NCI-H774 (cell line): ENCODE measurements around the gene SLC7A4.
"Not testable (repeated sequence)": the region's sequence is repeated elsewhere in the genome, so short reads cannot be mapped to it uniquely, and the experiment has no call there.

Source experiments
- DNase-seq: peaks from one replicate; lab custom pipeline; 2025; lab: John Stamatoyannopoulos, UW

SLC7A4 gene, protein sequence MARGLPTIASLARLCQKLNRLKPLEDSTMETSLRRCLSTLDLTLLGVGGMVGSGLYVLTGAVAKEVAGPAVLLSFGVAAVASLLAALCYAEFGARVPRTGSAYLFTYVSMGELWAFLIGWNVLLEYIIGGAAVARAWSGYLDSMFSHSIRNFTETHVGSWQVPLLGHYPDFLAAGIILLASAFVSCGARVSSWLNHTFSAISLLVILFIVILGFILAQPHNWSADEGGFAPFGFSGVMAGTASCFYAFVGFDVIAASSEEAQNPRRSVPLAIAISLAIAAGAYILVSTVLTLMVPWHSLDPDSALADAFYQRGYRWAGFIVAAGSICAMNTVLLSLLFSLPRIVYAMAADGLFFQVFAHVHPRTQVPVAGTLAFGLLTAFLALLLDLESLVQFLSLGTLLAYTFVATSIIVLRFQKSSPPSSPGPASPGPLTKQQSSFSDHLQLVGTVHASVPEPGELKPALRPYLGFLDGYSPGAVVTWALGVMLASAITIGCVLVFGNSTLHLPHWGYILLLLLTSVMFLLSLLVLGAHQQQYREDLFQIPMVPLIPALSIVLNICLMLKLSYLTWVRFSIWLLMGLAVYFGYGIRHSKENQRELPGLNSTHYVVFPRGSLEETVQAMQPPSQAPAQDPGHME

DNA sequence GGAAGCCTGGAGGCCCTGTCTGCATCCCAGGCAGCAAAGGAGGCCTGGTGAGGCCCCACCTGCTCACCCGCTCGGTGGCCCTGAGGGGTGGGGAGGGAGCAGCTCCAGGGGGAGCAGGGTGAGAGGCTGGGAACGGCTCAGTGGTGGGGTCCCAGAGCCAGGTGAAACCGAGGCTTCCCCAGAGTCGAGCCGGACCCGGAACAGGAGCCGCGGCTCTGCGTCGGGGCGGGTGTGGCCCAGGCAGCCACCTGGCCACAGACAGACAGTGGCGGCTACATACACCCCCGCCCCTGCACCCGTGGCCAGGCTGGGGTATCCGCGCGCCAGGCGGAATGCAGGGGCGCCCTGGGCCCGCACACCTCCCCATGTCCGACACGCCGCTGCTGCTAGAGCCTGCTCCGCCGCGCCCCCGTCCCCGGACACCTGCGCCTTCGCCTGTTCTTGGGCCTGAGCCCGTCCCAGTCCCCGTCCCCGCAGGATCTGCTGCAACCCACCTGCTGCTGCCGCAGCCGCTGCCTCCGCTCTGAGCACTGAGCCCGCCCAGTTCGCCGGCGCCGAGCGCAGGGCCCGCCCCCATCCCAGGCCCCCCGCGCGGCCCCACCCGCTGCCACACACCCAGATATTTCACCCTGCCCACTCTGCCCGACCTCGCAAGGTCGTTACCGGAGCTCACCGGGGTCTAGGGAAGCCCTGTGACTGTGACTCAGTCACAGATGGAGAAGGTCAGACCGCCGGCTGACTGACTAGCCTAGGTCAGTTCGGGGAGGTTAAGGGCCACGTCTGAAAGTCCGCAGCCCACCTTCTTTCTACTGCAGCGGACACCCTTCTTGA is at the start of gene SLC7A4:
TSS of gene SLC7A4 (minus strand) at position 525 of the 831 bp plus-strand sequence. CDS start 749 bp downstream, outside the sequence.
- DNase-seq, result no peak

DNA sequence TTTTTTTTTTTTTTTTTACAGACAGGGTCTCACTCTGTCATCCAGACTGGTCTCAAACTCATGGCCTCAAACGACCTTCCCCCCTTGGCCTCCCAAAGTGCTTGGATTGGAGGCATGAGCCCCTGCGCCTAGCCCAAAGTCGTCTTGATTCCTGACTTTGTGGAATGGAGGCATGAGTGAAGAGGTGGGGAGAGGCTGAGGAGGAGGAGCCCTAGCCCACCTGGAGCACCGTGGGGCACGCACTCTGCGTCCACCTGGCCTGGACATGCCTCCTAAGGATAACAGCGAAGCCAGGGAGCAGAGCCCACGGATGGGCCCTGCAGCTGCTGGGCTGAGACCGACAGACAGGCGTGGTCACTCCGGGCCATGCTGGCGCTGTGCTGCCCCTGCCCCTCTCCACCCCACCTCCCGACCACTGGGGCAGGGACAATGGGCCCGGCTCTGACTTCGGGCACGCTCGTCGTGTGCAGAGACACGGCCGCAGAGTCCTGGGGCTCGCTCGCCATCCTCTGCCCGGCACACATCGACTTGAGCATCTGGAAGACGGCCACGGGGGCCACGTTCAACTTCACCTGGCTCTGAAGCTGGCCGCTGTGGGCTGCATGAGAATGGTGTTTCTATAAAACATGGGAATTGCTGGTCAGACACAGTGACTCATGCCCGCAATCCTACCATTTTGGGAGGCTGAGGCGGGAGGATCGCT is 48.2 kb upstream of the SLC7A4 start:
- no peak for DNase-seq

DNA sequence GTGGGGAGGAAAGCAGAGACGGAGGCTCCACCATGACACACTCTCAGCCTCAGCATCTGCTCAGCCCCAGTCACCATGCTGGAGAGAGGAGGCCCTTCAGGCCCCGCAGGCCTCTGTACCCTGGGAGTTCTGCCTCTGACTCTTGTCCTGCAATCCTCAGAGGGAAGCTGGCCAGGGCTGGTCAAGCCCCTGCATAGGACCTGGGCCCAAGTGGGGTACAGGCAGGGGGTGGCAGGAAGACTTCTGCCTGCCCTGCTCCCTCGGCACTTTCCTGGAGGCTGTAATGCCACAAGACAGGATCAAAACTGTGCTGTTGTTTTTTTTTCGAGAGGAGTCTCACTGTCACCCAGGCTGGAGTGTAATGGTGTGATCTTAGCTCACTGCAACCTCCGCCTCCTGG is 47.1 kb upstream of the SLC7A4 start:
- no peak for DNase-seq

DNA sequence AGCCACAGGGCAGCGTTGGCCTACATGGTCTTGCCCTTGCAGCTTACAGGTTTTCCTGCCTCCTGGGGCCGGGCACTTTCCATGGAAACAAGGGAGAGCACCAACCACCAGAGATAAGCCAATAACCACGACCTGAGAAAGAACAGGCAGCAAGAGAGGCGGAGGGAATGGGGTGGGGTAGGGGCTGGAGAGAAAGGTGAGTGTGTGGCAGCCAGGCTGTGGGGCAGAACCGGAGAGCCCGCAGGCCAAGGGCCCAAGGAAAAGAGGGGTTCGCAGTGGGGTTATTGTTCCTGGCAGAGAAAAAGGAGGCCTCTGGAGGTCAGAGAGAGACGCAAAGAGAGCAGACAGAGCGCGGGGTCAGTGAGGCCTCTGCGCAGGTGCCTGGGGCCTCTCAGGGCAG is 46.6 kb upstream of the SLC7A4 start:
- no peak for DNase-seq

DNA sequence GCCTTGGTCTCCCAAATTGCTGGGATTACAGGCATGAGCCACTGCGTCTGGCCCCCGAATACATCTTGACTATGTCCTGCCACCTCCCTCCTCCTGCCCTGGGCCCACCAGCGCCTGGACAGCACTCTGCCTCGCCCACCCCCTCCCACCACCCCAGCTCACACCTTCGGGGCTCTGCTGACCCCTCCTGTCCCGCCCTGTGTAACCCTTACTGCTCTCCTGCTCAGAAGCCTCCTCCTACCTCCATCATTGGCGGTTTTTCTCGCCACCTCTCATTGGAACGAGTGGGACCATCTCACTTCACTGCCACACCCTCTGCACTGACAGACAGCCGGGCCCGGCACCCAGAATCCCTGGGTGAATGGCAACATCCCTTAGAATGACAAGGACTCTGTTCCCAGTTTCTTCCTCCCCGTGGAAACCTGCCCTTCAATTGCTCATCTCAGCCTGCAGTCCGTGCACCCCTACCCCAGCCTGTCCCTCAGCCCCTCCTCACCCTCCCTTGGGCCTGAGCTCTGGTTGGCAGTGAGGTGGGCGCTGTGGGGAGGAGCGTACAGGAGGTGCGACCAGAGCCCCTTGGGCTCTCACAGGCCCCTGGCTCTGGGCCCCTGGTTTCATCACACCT is 45.6 kb upstream of the SLC7A4 start:
- DNase-seq, result no peak

DNA sequence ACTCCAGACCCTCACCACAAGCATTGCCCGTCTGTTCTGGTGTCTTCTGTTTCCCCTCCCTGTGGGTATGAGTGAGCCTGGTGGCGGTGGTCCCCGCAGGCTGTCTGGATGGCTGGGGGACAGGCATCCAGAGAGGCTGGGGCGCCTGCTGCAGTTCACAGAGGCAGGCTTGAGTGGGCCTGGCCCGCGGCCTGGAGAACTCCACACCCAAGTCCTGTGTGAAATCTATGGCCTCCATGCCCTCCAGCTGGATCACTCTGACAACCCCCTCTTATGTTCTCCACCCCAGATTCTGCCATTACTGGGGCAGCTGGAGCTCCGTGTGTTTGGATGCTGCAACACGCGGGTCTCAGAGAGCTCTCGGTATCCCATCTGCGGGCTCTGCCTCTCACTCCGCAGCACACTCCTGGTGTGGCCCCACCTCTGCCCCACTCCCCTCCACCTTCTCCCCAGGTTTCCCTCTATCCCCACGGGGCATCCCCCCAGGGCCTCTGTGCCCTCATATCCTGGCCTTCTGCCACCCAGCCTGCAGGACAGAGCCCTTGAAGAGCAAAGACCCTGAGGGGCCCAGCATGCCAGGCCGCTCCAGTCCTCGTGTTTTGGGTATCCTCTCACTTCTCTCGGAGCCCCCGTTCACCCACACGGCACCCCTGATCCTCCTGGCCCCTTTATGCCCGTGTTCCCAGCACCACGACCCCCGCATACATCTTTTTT is 44.7 kb upstream of the SLC7A4 start:
- no peak for DNase-seq

DNA sequence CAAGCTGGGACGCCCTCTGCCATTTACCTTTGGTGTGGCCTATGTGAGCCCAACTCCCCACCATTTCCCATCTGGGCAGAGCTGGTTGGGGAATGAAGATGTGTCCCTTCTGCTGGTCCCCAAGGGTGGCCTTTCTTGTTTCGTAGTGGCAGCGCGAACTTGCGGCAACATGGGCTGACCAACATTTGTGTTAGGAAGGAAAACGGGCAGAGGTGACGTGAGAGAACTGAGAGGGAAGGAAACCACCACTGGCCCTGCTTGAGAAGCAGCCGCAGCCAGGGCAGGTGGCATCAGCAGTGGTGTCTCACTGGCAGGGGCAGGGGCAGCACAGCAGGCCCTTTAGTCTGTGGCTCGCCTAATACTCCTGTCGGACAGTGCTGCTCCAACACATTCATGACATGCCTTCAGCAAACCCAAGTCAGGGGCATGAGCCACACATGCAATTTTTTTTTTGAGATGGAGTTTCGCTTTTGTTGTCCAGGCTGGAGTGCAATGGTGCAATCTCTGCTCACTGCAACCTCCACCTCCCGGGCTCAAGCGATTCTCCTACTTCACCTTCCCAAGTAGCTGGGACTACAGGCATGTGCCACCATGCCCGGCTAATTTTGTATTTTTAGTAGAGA is 43.3 kb upstream of the SLC7A4 start:
- no peak for DNase-seq

DNA sequence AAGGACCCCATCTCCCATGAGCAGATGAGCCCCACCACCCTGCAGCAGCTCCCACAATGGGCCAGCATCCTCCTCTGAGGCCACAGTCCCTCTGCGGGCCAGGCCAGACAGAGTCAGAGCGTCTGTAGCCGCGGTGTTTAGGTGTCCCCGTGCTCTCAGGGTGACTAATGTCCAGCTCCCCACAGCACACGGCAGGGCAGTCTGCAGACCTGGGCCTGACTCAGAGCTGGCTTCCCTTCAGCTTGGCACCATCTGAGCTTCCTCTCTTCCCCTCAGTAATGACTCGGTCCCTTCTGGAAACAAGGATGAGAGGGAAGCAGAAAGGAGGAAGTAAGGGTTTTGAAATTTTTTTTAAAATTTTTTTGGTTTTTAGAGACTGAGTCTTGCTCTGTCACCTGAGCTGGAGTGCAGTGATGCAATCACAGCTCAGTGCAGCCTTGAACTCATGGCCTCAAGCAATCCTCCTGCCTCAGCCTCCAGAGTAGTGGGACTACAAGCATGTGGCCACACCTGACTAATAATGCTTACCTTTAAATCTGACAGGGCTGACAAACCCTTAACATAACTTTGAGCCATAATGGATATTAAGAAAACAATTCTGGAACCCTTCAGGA is 41.8 kb upstream of the SLC7A4 start:
- DNase-seq, result no peak

DNA sequence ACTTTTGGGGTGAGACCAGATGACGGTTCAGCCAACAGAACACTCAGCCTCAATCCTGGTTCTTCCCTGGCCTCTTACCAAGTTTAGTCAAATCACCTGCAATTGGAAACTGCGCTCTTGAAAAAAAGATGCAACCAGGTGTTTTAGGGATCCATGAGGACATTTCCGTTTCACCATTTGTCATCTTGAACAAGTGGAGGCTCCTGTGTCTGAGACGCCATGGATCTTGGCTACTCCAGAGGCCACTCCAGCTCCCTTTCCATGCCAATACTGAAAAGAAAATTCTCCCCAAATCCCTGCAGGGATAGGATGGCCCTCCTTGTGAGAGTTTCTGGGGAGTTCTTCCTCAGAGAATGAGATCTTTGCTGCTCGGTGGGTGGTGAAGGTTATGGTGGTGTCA is 41.1 kb upstream of the SLC7A4 start:
- DNase-seq, result no peak

DNA sequence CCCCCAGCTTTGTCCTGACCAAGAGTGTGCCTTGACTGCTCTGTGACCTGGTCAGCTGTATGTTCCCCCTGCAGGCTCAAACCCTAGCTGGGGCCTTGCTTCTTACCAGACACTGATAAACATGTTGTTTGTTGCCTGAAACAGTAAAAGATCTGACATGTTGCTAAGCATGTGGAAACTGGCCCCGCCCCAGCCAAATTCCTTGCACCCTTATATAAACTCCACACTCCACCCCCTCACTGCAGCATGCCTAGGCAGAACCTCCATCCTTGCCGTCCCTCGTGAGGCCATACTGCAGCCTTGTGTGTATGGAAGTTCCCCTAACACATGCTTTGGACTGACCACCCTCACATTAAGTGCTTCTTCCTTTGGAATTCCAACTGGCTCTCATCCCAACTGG is 40.7 kb upstream of the SLC7A4 start:
- DNase-seq, result no peak

DNA sequence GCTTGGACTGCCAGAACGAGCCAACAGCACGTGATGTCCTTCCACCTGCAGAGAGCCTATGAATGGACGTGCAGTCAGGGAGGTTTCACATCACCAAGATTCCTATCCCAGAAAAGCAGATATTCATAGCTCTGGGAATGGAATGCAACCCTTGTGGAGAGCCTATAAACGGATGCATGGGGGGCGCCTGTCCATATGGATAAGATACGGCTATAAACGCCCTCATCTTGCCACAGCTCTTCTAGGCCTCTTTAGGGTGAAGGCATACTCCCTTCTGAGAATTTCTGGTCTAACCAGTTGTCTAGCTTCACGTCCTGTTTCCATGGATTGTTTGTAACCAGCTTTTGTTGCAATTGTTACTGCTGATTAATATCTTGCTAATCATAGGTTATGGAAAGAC is 39.4 kb upstream of the SLC7A4 start:
- DNase-seq, result not testable (repeated sequence)

DNA sequence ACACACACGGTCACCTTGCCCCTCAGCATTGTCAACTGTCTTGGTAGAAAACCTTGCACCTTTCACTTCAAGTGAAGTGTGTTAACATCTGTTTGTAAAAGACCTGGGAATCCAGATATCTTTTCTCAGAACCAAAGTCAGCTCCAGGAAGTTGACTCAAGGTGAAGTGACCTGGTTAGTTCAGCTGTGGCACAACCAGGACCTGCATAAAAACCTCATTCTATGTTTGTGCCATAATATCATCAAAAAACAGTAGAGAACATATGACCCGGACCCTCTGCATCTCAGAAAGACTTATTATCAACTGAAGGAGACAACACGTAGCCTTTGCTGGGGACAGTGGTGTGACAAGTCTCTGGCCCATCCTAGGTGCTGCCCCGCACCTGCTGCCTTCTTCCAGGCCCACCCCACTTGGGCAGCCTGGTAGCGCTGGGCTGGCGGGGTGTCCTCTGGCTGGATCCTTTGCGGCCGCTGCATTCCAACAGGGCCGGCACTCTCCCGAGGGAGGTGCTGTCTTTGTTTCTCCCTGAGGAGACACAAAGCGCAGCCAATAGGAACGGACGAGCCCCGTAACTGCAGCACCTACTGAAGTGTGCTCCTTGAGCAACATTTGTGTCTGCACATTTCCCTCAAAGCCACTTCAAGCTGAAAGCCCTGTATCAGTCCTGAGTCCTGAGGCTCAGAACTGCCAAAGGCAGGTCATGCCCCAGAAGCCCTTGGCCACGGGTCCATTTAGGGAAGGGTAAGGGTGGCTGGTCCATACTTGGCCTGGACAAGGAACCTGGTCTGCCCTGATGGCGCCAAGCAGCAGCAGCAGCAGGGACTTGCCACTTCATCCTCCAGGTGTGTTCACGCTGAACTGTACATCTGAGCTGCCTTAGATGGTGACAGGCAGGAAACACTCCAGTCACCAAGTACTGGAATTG is 38.6 kb upstream of the SLC7A4 start:
- DNase-seq, result no peak

DNA sequence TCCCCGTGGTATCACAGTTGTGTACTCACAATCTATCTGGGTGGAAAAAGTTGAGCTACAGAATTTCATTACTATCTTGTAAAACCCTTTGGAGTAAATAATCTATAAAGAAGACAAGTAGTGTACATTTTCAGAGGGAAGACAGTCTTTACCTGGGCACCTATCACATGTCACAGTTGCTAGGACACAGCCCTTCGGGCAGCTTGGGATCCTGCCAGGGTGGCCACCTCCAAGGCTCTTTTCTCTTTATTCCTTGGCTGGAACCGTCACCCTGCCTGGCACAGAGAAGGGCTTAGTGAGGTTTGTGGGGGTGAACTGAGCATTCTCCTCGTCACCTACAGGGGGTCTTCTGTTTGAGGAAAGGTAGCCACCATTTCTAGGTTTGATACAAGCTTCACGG is 37.0 kb upstream of the SLC7A4 start:
- DNase-seq, result no peak

DNA sequence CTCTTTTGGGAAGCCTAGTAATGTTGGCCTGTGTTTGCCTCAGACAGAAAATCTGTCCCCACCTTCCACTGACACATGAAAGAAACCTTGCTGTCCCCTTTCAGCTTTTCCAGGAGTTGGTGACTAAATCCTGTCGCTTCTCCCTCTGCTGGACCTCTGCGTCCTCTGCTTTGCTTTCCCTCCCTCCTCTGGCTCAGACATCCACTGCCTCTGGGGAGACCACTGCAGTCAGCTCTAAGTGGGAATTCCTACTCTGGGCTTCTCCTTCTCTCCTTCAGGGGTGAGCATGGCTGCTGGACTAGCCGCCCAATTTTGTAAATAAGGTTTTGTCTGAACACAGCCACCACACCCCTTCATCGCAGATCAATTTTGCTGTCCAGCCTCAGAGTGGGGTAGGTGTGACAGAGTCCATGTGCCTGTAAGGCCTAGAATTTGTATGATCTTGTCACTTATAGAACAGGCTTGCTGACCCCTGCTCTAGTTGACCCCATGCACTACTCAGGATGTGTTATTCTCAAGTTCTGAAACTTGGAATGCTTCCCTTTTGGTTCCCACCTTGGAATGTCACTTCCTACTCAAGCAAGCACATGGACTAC is 36.4 kb upstream of the SLC7A4 start:
- DNase-seq, result no peak

DNA sequence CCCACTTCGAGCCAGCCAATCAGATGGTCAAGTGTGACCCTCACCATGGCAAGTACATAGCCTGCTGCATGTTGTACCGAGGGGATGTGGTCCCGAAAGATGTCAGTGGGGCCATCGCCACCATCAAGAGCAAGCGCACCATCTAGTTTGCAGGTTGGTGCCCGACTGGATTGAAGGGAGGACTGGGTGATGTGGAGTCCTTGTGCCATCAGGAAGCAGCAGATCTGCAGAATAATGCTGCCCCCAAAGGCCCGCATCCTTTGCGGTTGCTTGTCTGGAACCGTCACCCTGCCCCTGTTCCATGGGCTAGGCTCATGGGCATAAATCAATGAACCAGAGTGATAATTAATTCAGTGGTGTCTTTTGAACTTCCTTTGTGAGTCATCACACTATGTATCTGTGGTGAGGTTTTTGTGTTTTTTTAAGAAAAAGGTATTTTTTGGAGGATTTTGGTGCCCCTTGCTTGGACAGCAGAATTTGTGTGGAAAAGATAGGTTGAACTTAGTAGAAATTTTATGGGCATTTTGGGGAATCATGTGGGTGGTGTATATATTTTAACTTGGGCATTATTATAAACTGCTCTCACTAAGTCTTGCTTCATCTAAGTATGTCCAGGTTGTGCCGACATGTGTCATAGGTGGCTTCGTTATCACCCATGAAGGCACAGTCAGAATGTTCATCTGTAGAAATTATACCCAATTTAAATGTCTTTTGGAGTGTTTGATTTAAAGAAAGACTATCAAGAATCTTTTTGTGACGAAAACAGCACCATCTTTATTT is 35.7 kb upstream of the SLC7A4 start:
- DNase-seq, result no peak

DNA sequence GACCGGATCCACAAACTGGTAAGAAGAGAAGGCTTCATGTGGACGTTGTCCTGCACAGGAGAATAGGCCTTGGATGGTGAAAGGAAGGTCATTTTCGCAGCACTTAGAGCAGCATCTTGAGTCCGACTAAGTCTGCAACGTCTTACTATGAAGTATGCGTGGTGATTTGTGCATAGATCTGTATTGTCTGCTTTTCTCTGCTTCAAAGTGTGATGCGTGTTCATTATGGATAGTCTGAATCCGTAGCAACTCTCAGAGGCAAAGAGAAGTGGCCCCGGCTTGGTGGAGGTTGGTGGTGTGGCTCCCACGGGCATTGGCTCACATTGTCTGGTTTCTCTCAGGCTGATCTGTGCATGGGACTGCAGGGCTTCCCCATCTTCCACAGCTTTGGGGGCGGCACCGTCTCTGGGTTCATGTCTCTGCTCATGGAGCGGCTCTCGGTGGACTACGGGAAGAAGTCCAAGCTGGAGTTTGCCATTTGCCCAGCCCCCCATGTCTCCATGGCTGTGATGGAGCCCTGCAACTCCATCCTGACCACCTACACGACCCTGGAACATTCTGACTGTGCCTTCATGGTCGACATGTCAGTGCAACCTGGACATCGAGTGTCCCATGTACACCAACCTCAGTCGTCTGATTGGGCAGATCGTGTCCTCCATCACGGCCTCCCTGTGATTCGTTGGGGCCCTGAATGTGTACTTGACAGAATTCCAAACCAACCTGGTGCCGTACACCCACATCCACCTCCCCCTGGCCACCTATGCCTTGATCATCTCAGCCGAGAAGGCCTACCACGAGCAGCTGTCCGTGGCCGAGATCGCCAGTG is 34.9 kb upstream of the SLC7A4 start:
- DNase-seq, result no peak
